Transverse colon (tissue), 4 donors: ENCODE measurements around the gene ARHGEF10L. TPM values are rescaled to one million over a fixed set of nuclear protein-coding genes. Genes with fewer than 3 reads are reported as not detected.

Experiments used
- DNase-seq: peaks from one replicate; pipeline ENCODE4 v3.0.0-alpha.2; 2019
- H3K27ac ChIP-seq, 4 donors: fragments of 200-600 bp; sonication (generic); 2 replicates each; pipeline ENCODE4 v1.5.1; 2016 to 2018; ENCODE audit warnings: inconsistent platforms in 4 of 4
- H3K27me3 ChIP-seq: fragments of 200-600 bp; sonication (generic); 2 replicates; pipeline ENCODE4 v1.5.1; 2017; ENCODE audit warnings: inconsistent platforms
- H3K36me3 ChIP-seq, 4 donors: fragments of 200-600 bp; sonication (generic); 2 replicates each; pipeline ENCODE4 v1.5.1; 2017 to 2019; ENCODE audit warnings: inconsistent platforms in 4 of 4
- H3K4me1 ChIP-seq, 4 donors: fragments of 200-600 bp; sonication (generic); 2 replicates each; pipeline ENCODE4 v1.5.1; 2017 to 2020; ENCODE audit warnings: inconsistent platforms in 4 of 4
- H3K4me3 ChIP-seq, 4 donors: fragments of 200-600 bp; sonication (generic); 1 replicate in 1 of 4; 2 replicates in 3 of 4; pipeline versions ENCODE4 v1.5.1 to v1.6.1; 2017 to 2019; ENCODE audit warnings: inconsistent platforms in 4 of 4
- H3K9me3 ChIP-seq, 2 donors: fragments of 200-600 bp; sonication (generic); 2 replicates each; pipeline ENCODE4 v1.5.1; 2017 to 2019; ENCODE audit warnings: inconsistent platforms in 2 of 2
- CTCF ChIP-seq, 5 experiments: fragments of 200-600 bp in 3 of 5; fragments of 450-650 bp in 2 of 5; sonication (generic) in 3 of 5; IDR thresholded peaks; 1 replicate in 2 of 5; 2 replicates in 3 of 5; pipeline ENCODE4 v1.5.1; 2016 to 2017; ENCODE audit warnings: antibody characterized with exemption in 5 of 5, inconsistent platforms in 3 of 5, mild to moderate bottlenecking in 2 of 5, moderate library complexity in 1 of 5
- EP300 ChIP-seq: sonication (generic); formaldehyde crosslinking; IDR thresholded peaks from one replicate; pipeline ENCODE4 v1.6.1; 2017; ENCODE audit warnings: antibody characterized with exemption, low read depth
- POLR2A ChIP-seq: fragments of 450-650 bp; IDR thresholded peaks from one replicate; pipeline ENCODE4 v1.6.1; 2016; ENCODE audit warnings: antibody characterized with exemption, mild to moderate bottlenecking, moderate library complexity
- POLR2AphosphoS5 ChIP-seq, 3 donors: sonication (generic); formaldehyde crosslinking; IDR thresholded peaks; one replicate each; pipeline ENCODE4 v1.6.1; 2016; ENCODE audit warnings: antibody characterized with exemption in 3 of 3
- WGBS, 2 donors: methylation state at CpG; one replicate each; pipeline ENCODE4 v1.1.5; 2018; ENCODE audit warnings: low coverage in 1 of 2; 5-methylcytosine and 5-hydroxymethylcytosine counted together
- in situ Hi-C, 4 donors: fragments of 200-750 bp; cut with MboI; loops; one replicate each; pipeline versions ENCODE4 v1.15.0 to v1.15.1; 2017; ENCODE audit warnings: low sequenced_read_pairs in 3 of 4, low pct_ligation_motif_present in 1 of 4, low pct_unique_long_range_greater_than_20kb in 1 of 4
- intact Hi-C: fragments of 100-400 bp; cut with DNase I; formaldehyde crosslinking; loops from one replicate; pipeline ENCODE4 v1.15.1; 2023; ENCODE audit warnings: low total_unique reads
- total RNA-seq, 4 donors: library from RNA; depleted of rRNA; stranded (reverse); fragments of >200 nt; gene quantifications; one replicate each; pipeline ENCODE4 v1.1.0, GENCODE V29; 2016

The ARHGEF10L gene
- total RNA-seq, 4 donors from 2014 or later: 115 to 326 (median 199) TPM

- Histone ChIP-seq H3K27me3 (peaks cover 7% of the 10 kb centered on the region), H3K36me3 (no peaks in the 10 kb centered on the region), H3K9me3 (no peaks in the 10 kb centered on the region), H3K27ac (no peak overlapping the region), H3K4me1 (no peaks in the 10 kb centered on the region), H3K4me3 (no peak overlapping the region)
- 72% methylated on average over 21 of the region's 21 CpGs; no CpG with 5 or more reads in 1 of the 2 donors for WGBS, 2 donors
- no peak for DNase-seq
- in situ Hi-C loops (no loop called here), intact Hi-C loops (no loop called here)
- TF ChIP-seq EP300: no peak
- TF ChIP-seq CTCF (IDR thresholded peaks at IDR 0.05): no peak
- no peak for TF ChIP-seq POLR2AphosphoS5 (IDR thresholded peaks at IDR 0.05)
- no peak for TF ChIP-seq POLR2A
These were observed 194.2 kb downstream of the ARHGEF10L start for GRCh38 chr1:17733661-17734060.

GRCh38 chr1:17734609-17735008 lies 195.1 kb downstream of the ARHGEF10L start:
- TF ChIP-seq EP300: no peak
- no peak for TF ChIP-seq CTCF (IDR thresholded peaks at IDR 0.05)
- TF ChIP-seq POLR2AphosphoS5 (IDR thresholded peaks at IDR 0.05): no peak
- no peak for TF ChIP-seq POLR2A
- Histone ChIP-seq H3K4me3 (no peak overlapping the region), H3K27ac (no peak overlapping the region), H3K4me1 (no peaks in the 10 kb centered on the region), H3K27me3 (peaks cover 8% of the 10 kb centered on the region), H3K9me3 (no peaks in the 10 kb centered on the region), H3K36me3 (no peaks in the 10 kb centered on the region)
- no peak for DNase-seq
- WGBS, 2 donors: 82 to 85% methylated on average over 7 of the region's 7 CpGs
- intact Hi-C loops: no loop called here
- in situ Hi-C loops: no loop called here

GRCh38 chr1:17735348-17735747 lies 195.8 kb downstream of the ARHGEF10L start:
- TF ChIP-seq CTCF (IDR thresholded peaks at IDR 0.05): no peak
- TF ChIP-seq POLR2AphosphoS5 (IDR thresholded peaks at IDR 0.05): no peak
- no peak for TF ChIP-seq EP300
- TF ChIP-seq POLR2A: no peak
- Histone ChIP-seq H3K36me3 (no peaks in the 10 kb centered on the region), H3K4me1 (no peaks in the 10 kb centered on the region), H3K27me3 (peaks cover 15% of the 10 kb centered on the region), H3K27ac (no peak overlapping the region), H3K9me3 (no peaks in the 10 kb centered on the region), H3K4me3 (no peak overlapping the region)
- in situ Hi-C loops (no loop called here), intact Hi-C loops (no loop called here)
- 50 to 80% methylated on average over 1 to 2 of the region's 2 CpGs for WGBS, 2 donors
- no peak for DNase-seq

- H3K4me3 ChIP-seq: no peak overlapping the region
- TF ChIP-seq EP300 (no peak), CTCF (IDR thresholded peaks at IDR 0.05) (no peak), POLR2A (no peak), POLR2AphosphoS5 (IDR thresholded peaks at IDR 0.05) (no peak)
- no peak for DNase-seq
- H3K36me3 ChIP-seq: no peaks in the 10 kb centered on the region
- intact Hi-C loops (no loop called here), in situ Hi-C loops (no loop called here)
- H3K27ac ChIP-seq: no peak overlapping the region
- H3K9me3 ChIP-seq: no peaks in the 10 kb centered on the region
- H3K27me3 ChIP-seq: peaks cover 20% of the 10 kb centered on the region
- WGBS, 2 donors: 57% methylated on average over 7 of the region's 7 CpGs; no CpG with 5 or more reads in 1 of the 2 donors
- no peaks in the 10 kb centered on the region for H3K4me1 ChIP-seq
These were observed 196.3 kb downstream of the ARHGEF10L start for GRCh38 chr1:17735793-17736192.
